IMR-90 (cell line): Measurements from ENCODE around the gene ZNF641. TPM values are rescaled to one million over a fixed set of nuclear protein-coding genes. Genes with fewer than 3 reads are reported as not detected.
A peak's percentile ranks its signal among the peaks of the same experiment; 100 is the strongest.

Experiments used
- ATAC-seq: fragments of 200-7000 bp; cut with Tn5 transposase; 2 replicates; pipeline ENCODE4 v1.9.1; 2020; ENCODE audit warnings: low read depth, mild to moderate bottlenecking, moderate library complexity
- BruUV-seq: library from RNA; stranded (reverse); fragments of 400-500 nt; replicated peaks from 2 replicates; lab custom pipeline; 2021; lab: Mats Ljungman, UMichigan
- CTCF ChIA-PET: fragments of 300-600 bp; formaldehyde crosslinking; extraction: SDS; loops from one replicate; lab custom pipeline; 2021; ENCODE audit warnings: antibody characterized with exemption; lab: Yijun Ruan, JAX
- POLR2A ChIA-PET: fragments of 300-600 bp; sonication (Branson Sonifier 250); formaldehyde crosslinking; loops from one replicate; lab custom pipeline; 2022; ENCODE audit warnings: antibody characterized with exemption; ENCODE audit not compliant: unreplicated experiment; lab: Charles Lee
- DNase-seq: peaks from one replicate; pipeline ENCODE4 v3.0.0; 2013
- H2AFZ ChIP-seq: replicated peaks from 2 replicates; pipeline ENCODE3; 2013; ENCODE audit warnings: low read length, mild to moderate bottlenecking; ENCODE audit not compliant: poor library complexity
- H2AK5ac ChIP-seq: 2 replicates; pipeline ENCODE4 v1.6.1; 2013; ENCODE audit warnings: low read depth, low read length, inconsistent platforms
- H2AK9ac ChIP-seq: replicated peaks from 2 replicates; pipeline ENCODE3; 2013; ENCODE audit warnings: mild to moderate bottlenecking, low read depth, low read length, moderate library complexity; ENCODE audit not compliant: poor library complexity
- H2BK120ac ChIP-seq: 2 replicates; pipeline ENCODE4 v1.6.1; 2013; ENCODE audit warnings: low read depth, low read length, inconsistent platforms
- H2BK15ac ChIP-seq: 3 replicates; pipeline ENCODE4 v1.6.1; 2013; ENCODE audit warnings: low read depth, low read length, inconsistent platforms
- H2BK20ac ChIP-seq: 2 replicates; pipeline ENCODE4 v1.6.1; 2013; ENCODE audit warnings: low read depth, mild to moderate bottlenecking, inconsistent platforms, low read length, moderate library complexity
- H2BK5ac ChIP-seq: 2 replicates; pipeline ENCODE4 v1.6.1; 2013; ENCODE audit warnings: mild to moderate bottlenecking, low read depth, low read length, inconsistent platforms; ENCODE audit not compliant: poor library complexity, severe bottlenecking
- H3K14ac ChIP-seq: replicated peaks from 2 replicates; pipeline ENCODE4 v1.6.1; 2013; ENCODE audit warnings: low read depth, low read length, inconsistent platforms
- H3K18ac ChIP-seq: 2 replicates; pipeline ENCODE4 v1.6.1; 2013; ENCODE audit warnings: low read depth, low read length, control low read depth
- H3K23ac ChIP-seq: 2 replicates; pipeline ENCODE4 v1.6.1; 2013; ENCODE audit warnings: low read depth, low read length, inconsistent platforms
- H3K27ac ChIP-seq: 2 replicates; pipeline ENCODE4 v1.5.1; 2013; ENCODE audit warnings: mild to moderate bottlenecking, control low read depth, low read length; ENCODE audit not compliant: insufficient read depth
- H3K27me3 ChIP-seq: 2 replicates; pipeline ENCODE4 v1.6.1; 2013; ENCODE audit warnings: low read length; ENCODE audit not compliant: control insufficient read depth, insufficient read depth
- H3K36me3 ChIP-seq: 2 replicates; pipeline ENCODE4 v1.6.1; 2013; ENCODE audit warnings: low read length, mixed read lengths; ENCODE audit not compliant: control insufficient read depth, insufficient read depth
- H3K4ac ChIP-seq: 2 replicates; pipeline ENCODE4 v1.6.1; 2013; ENCODE audit warnings: low read depth, low read length, inconsistent platforms
- H3K4me1 ChIP-seq: 2 replicates; pipeline ENCODE4 v1.6.1; 2013; ENCODE audit warnings: low read length, mixed read lengths; ENCODE audit not compliant: control insufficient read depth, insufficient read depth
- H3K4me2 ChIP-seq: 2 replicates; pipeline ENCODE4 v1.6.1; 2013; ENCODE audit warnings: low read depth, mild to moderate bottlenecking, control low read depth, low read length, moderate library complexity
- H3K4me3 ChIP-seq: 2 replicates; pipeline ENCODE4 v1.5.1; 2013; ENCODE audit warnings: low read depth, mild to moderate bottlenecking, control low read depth, low read length, moderate library complexity; ENCODE audit not compliant: insufficient read depth
- H3K56ac ChIP-seq: 2 replicates; pipeline ENCODE4 v1.6.1; 2013; ENCODE audit warnings: low read length, inconsistent platforms; ENCODE audit not compliant: insufficient read depth; ENCODE audit errors: extremely low read depth
- H3K79me1 ChIP-seq, 2 experiments: 2 replicates each; pipeline ENCODE4 v1.6.1; 2013; ENCODE audit warnings: low read length in 2 of 2, inconsistent platforms in 1 of 2, low read depth in 1 of 2
- H3K9ac ChIP-seq: 2 replicates; pipeline ENCODE4 v1.6.1; 2013; ENCODE audit warnings: low read depth, low read length, control low read depth
- H3K9me1 ChIP-seq: 2 replicates; pipeline ENCODE4 v1.6.1; 2013; ENCODE audit warnings: low read length, inconsistent platforms; ENCODE audit not compliant: insufficient read depth
- H3K9me3 ChIP-seq: 2 replicates; pipeline ENCODE4 v1.6.1; 2013; ENCODE audit warnings: low read length; ENCODE audit not compliant: control insufficient read depth, insufficient read depth
- H4K20me1 ChIP-seq: 2 replicates; pipeline ENCODE4 v1.6.1; 2013; ENCODE audit warnings: low read length, inconsistent platforms; ENCODE audit not compliant: insufficient read depth
- H4K5ac ChIP-seq: 2 replicates; pipeline ENCODE4 v1.6.1; 2013; ENCODE audit warnings: mild to moderate bottlenecking, low read depth, low read length, control low read depth
- H4K8ac ChIP-seq, 2 experiments: 2 replicates each; pipeline ENCODE4 v1.6.1; 2013; ENCODE audit warnings: low read depth in 2 of 2, low read length in 2 of 2, control low read depth in 1 of 2, inconsistent platforms in 1 of 2
- H4K91ac ChIP-seq: 2 replicates; pipeline ENCODE4 v1.6.1; 2013; ENCODE audit warnings: low read depth, low read length, inconsistent platforms; ENCODE audit not compliant: insufficient read depth
- BHLHE40 ChIP-seq: fragments of 150-350 bp; IDR thresholded peaks from 2 replicates; pipeline ENCODE4 v1.6.1; 2016; ENCODE audit warnings: mild to moderate bottlenecking, low read depth, low read length
- CEBPB ChIP-seq: IDR thresholded peaks from 2 replicates; pipeline ENCODE4 v1.6.1; 2012; ENCODE audit warnings: low read depth, low read length, improper control_type of control experiment
- FOS ChIP-seq: fragments of 150-350 bp; IDR thresholded peaks from 2 replicates; pipeline ENCODE4 v1.6.1; 2016; ENCODE audit warnings: low read depth, low read length
- RAD21 ChIP-seq: IDR thresholded peaks from 2 replicates; pipeline ENCODE4 v1.6.1; 2012; ENCODE audit warnings: low read length, improper control_type of control experiment
- WGBS, 2 experiments: methylation state at CpG; one replicate each; pipeline versions ENCODE4 v1.1.5 to v1.1.7; 2013; ENCODE audit warnings: missing lambda C conversion rate in 2 of 2; ENCODE audit not compliant: insufficient read length in 1 of 2; ENCODE audit errors: extremely low coverage in 2 of 2; 5-methylcytosine and 5-hydroxymethylcytosine counted together
- dilution Hi-C: fragments of 300-500 bp; cut with HindIII; formaldehyde crosslinking; loops from one replicate; pipeline ENCODE4 v1.14.3; 2018; ENCODE audit warnings: low sequenced_read_pairs; ENCODE audit not compliant: unreplicated experiment
- in situ Hi-C: fragments of 300-500 bp; cut with MboI; formaldehyde crosslinking; loops from 3 replicates; pipeline ENCODE4 v1.14.3; 2019; ENCODE audit warnings: low sequenced_read_pairs, inconsistent platforms, mixed read lengths
- intact Hi-C: fragments of 100-400 bp; cut with micrococcal nuclease; formaldehyde crosslinking; loops from 2 replicates; pipeline ENCODE4 v1.10.0; 2022
- polyA plus RNA-seq, 3 experiments: library from polyadenylated mRNA; depleted of rRNA; stranded (reverse); fragments of >200 nt; gene quantifications; 2 replicates each; pipeline ENCODE4 v1.2.3, GENCODE V29; 2012; ENCODE audit warnings: low replicate concordance in 1 of 3
- total RNA-seq: library from RNA; depleted of rRNA; stranded (reverse); fragments of >200 nt; gene quantifications from 2 replicates; pipeline ENCODE4 v1.2.3, GENCODE V29; 2012
- TF ChIP-seq, protein P1 (sequence below): conservative IDR thresholded peaks from 2 replicates; pipeline ENCODE4 v1.5.1; 2012; ENCODE audit warnings: mild to moderate bottlenecking, low read depth, low read length, improper control_type of control experiment

The ZNF641 gene
- total and polyA plus RNA-seq, 2 of the 4 experiments (the other 2 are of a cell fraction) = 2.5 to 5.2 TPM

DNA sequence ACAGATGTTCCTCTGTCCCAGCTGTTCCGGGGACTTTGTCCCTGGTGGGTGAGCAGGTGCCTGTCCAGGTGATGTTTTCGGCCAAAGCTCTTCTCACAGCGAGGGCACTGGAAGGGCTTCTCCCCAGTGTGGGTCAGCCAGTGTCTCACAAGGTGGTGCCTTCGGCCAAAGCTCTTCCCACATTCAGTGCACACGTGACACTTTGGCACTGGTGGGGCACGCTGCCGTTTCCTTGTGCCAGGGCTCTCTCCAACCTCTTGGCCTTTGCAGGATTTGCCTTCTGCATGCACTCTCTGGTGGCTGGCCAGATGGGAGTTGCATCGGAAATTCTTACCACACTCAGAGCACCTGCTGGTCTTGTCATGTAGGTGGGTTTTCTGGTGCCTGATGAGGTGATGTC is 7.7 kb downstream of the ZNF641 start:
- Histone ChIP-seq H3K4me1 (no peaks in the 10 kb centered on the region), H2BK5ac (no peak overlapping the region), H3K56ac (no peak overlapping the region), H4K5ac (no peak overlapping the region), H3K9ac (no peak overlapping the region), H3K14ac (no peak overlapping the region), H3K4ac (no peak overlapping the region), H2AK5ac (no peak overlapping the region), H2BK120ac (no peak overlapping the region), H2BK15ac (no peak overlapping the region), H3K4me2 (no peak overlapping the region), H2AK9ac (peak overlapping the region; percentile 13), H4K8ac (no peak overlapping the region), H3K27me3 (no peaks in the 10 kb centered on the region), H2AFZ (no peak overlapping the region), H2BK20ac (no peak overlapping the region), H3K18ac (no peak overlapping the region), H3K79me1 (no peaks in the 10 kb centered on the region), H4K91ac (no peak overlapping the region), H3K23ac (no peak overlapping the region), H3K9me1 (no peaks in the 10 kb centered on the region), H3K36me3 (peaks cover 16% of the 10 kb centered on the region), H3K27ac (no peak overlapping the region), H3K4me3 (no peak overlapping the region), H3K9me3 (no peaks in the 10 kb centered on the region), H4K20me1 (no peaks in the 10 kb centered on the region)
- TF ChIP-seq RAD21 (no peak), CEBPB (no peak), FOS (no peak), BHLHE40 (no peak)
- TF ChIP-seq, protein P1, sequence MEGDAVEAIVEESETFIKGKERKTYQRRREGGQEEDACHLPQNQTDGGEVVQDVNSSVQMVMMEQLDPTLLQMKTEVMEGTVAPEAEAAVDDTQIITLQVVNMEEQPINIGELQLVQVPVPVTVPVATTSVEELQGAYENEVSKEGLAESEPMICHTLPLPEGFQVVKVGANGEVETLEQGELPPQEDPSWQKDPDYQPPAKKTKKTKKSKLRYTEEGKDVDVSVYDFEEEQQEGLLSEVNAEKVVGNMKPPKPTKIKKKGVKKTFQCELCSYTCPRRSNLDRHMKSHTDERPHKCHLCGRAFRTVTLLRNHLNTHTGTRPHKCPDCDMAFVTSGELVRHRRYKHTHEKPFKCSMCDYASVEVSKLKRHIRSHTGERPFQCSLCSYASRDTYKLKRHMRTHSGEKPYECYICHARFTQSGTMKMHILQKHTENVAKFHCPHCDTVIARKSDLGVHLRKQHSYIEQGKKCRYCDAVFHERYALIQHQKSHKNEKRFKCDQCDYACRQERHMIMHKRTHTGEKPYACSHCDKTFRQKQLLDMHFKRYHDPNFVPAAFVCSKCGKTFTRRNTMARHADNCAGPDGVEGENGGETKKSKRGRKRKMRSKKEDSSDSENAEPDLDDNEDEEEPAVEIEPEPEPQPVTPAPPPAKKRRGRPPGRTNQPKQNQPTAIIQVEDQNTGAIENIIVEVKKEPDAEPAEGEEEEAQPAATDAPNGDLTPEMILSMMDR = no peak
- no peak for DNase-seq
- ATAC-seq = no peak
- intact Hi-C loops = no loop called here
- WGBS, 2 experiments = 100% methylated on average over 1 of the region's 8 CpGs; no CpG with 5 or more reads in 1 of the 2 experiments
- no TSS peak for BruUV-seq
- in situ Hi-C loops = no loop called here
- dilution Hi-C loops = no loop called here
- CTCF ChIA-PET = no interaction called here
- POLR2A ChIA-PET = no interaction called here
